Loucy (cell line): ENCODE data around the gene MEIOB.

ENCODE experiments used
- H2AFZ ChIP-seq: fragments of 200-600 bp; sonication (generic); 2 replicates; pipeline ENCODE4 v1.6.0; 2016; ENCODE audit warnings: antibody characterized with exemption, mild to moderate bottlenecking, low read length, moderate library complexity
- H3F3A ChIP-seq: fragments of 200-600 bp; 2 replicates; pipeline ENCODE4 v1.6.0; 2016; ENCODE audit warnings: antibody characterized with exemption, low read depth, mild to moderate bottlenecking
- H3K27me3 ChIP-seq: fragments of 200-600 bp; sonication (generic); 2 replicates; pipeline ENCODE4 v1.6.1; 2014; ENCODE audit warnings: low read length, mild to moderate bottlenecking; ENCODE audit not compliant: insufficient read depth, poor library complexity, severe bottlenecking
- H3K36me3 ChIP-seq: fragments of 200-600 bp; sonication (generic); 2 replicates; pipeline ENCODE4 v1.6.1; 2016; ENCODE audit warnings: low read length; ENCODE audit not compliant: insufficient read depth
- H3K4me1 ChIP-seq: fragments of 200-600 bp; sonication (generic); 2 replicates; pipeline ENCODE4 v1.5.1; 2014; ENCODE audit warnings: low read length, mild to moderate bottlenecking; ENCODE audit not compliant: insufficient read depth, poor library complexity, severe bottlenecking
- H3K4me2 ChIP-seq: fragments of 200-600 bp; sonication (generic); 2 replicates; pipeline ENCODE4 v1.6.0; 2014; ENCODE audit warnings: antibody characterized with exemption, low read length, low read depth, mild to moderate bottlenecking; ENCODE audit not compliant: poor library complexity, severe bottlenecking
- H3K4me3 ChIP-seq: fragments of 200-600 bp; sonication (generic); 2 replicates; pipeline ENCODE4 v1.5.1; 2014; ENCODE audit warnings: low read length, mild to moderate bottlenecking, mixed read lengths; ENCODE audit not compliant: poor library complexity, severe bottlenecking
- H3K79me2 ChIP-seq: fragments of 200-600 bp; sonication (generic); 2 replicates; pipeline ENCODE4 v1.6.1; 2014; ENCODE audit warnings: low read length; ENCODE audit not compliant: insufficient read depth
- H3K9ac ChIP-seq: fragments of 200-600 bp; sonication (generic); 2 replicates; pipeline ENCODE4 v1.6.0; 2014; ENCODE audit warnings: mild to moderate bottlenecking, low read depth, low read length, moderate library complexity; ENCODE audit not compliant: poor library complexity, severe bottlenecking
- H3K9me2 ChIP-seq: fragments of 200-600 bp; sonication (generic); replicated peaks from 2 replicates; pipeline ENCODE4 v1.6.1; 2016; ENCODE audit warnings: low read depth, low read length, mixed read lengths
- H3K9me3 ChIP-seq: fragments of 200-600 bp; sonication (generic); 2 replicates; pipeline ENCODE4 v1.6.1; 2014; ENCODE audit warnings: mild to moderate bottlenecking, antibody characterized with exemption, low read length, low read depth; ENCODE audit not compliant: insufficient read depth
- H4K20me1 ChIP-seq: fragments of 200-600 bp; sonication (generic); 2 replicates; pipeline ENCODE4 v1.6.0; 2014; ENCODE audit warnings: antibody characterized with exemption, low read length, mild to moderate bottlenecking; ENCODE audit not compliant: insufficient read depth, poor library complexity, severe bottlenecking
- EZH2phosphoT487 ChIP-seq: fragments of 200-600 bp; IDR thresholded peaks from 2 replicates; pipeline ENCODE4 v1.6.1; 2018; ENCODE audit warnings: antibody characterized with exemption, mild to moderate bottlenecking, moderate library complexity, borderline replicate concordance
- TF ChIP-seq, protein P1 (sequence below): fragments of 200-600 bp; sonication (generic); conservative IDR thresholded peaks from 2 replicates; pipeline ENCODE4 v1.5.1; 2014; ENCODE audit warnings: mild to moderate bottlenecking, antibody characterized with exemption, low read length

MEIOB gene

DNA sequence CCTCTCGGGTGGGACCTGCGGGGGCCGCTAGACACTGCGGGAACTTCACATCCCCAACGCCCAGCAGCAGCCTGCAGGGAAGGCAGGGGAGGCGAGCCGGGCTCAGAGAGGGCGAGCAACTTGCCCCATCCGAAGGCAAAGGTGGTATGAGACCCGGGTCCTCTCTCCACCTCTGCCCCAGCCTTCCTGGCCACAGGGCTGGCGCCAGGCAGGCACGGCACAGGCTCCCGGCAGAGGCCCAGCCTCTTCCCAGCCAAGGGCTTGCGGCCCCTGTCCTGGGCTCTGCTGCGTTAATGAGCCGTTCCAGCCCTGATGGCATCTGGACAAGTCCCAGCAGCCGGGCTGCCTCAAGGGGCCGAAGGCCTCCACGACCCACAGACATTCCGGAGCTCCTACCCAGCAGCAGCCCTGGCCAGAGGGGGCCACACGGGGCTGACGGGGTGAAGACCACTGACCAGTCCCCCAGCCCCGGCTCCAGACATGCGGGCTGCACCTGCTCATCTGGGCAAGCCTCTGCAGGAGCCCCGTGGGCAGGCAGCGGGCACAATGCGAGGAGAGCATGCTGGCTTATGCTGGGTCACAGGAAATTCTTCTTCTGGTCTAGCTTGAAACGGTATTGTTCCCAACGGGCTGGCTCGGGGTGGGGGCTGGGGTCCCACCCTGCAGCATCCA lies 47.5 kb upstream of the MEIOB start:
- Histone ChIP-seq H3F3A (no peaks in the 10 kb centered on the region), H4K20me1 (no peaks in the 10 kb centered on the region), H3K27me3 (no peaks in the 10 kb centered on the region), H3K36me3 (no peaks in the 10 kb centered on the region), H3K9ac (no peak overlapping the region), H3K4me2 (no peak overlapping the region), H3K4me1 (no peaks in the 10 kb centered on the region), H3K4me3 (no peak overlapping the region), H3K9me2 (no peaks in the 10 kb centered on the region), H2AFZ (no peak overlapping the region), H3K9me3 (no peaks in the 10 kb centered on the region), H3K79me2 (no peaks in the 10 kb centered on the region)
- no peak for TF ChIP-seq EZH2phosphoT487
- TF ChIP-seq, protein P1, sequence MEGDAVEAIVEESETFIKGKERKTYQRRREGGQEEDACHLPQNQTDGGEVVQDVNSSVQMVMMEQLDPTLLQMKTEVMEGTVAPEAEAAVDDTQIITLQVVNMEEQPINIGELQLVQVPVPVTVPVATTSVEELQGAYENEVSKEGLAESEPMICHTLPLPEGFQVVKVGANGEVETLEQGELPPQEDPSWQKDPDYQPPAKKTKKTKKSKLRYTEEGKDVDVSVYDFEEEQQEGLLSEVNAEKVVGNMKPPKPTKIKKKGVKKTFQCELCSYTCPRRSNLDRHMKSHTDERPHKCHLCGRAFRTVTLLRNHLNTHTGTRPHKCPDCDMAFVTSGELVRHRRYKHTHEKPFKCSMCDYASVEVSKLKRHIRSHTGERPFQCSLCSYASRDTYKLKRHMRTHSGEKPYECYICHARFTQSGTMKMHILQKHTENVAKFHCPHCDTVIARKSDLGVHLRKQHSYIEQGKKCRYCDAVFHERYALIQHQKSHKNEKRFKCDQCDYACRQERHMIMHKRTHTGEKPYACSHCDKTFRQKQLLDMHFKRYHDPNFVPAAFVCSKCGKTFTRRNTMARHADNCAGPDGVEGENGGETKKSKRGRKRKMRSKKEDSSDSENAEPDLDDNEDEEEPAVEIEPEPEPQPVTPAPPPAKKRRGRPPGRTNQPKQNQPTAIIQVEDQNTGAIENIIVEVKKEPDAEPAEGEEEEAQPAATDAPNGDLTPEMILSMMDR: no peak

DNA sequence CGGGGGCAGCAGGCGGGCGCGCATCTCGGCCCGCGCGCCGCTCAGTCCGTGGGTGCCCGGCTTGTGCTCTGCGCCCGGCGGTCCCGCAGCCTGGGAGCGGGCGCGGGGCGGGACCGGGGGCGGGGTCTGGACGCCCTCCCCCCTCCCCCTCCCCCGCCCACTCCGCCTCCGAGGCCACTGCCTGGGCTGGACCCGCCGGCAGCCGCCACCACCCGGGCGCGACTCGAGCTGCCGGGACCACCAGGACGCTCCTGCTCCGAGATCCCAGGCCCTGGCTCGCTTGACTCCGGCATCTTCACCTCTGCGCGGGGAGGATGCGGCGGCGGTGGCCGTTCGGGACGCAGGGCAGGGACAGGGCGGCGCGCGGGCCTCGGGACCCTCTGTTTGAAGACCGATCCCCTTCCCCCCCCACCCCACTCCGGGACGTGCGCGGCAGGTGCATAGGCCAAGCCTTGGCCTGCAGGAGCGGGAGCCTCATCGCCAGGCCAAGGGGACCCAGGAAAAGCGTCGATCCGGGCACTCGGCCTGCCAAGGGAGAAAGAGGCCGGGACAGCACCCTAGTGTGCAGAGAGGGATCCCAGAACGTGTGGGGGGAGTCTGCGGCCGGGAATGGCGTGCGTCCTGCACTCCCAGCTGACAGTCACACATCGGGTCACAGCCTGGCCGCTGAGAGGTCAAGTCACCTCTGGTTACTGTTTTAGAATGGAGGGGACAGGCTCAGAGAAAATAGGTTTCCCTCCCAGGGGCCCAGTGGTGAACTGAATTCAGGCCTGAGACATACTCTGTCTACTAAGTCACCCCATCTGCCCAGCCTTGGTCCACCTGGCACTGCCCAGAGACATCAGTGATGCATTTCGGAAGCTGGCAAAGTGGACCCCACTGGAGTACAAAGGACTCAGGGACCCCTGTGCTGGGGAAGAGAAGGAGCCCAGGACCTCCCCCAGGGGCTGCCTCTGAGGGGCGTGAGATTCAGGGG lies 46.7 kb upstream of the MEIOB start, which contains the start of gene HS3ST6:
TSS of gene HS3ST6 (minus strand) at position 65 of the 976 bp plus-strand sequence. CDS start 92 bp downstream, outside the sequence.
- Histone ChIP-seq H3K4me3 (no peak within 1 kb of the TSS), H3K27me3 (no peaks in the 10 kb centered on the region), H3K9me2 (no peaks in the 10 kb centered on the region), H3K9ac (no peak within 1 kb of the TSS), H3F3A (no peaks in the 10 kb centered on the region), H3K9me3 (no peaks in the 10 kb centered on the region), H3K4me2 (no peak within 1 kb of the TSS), H2AFZ (no peak within 1 kb of the TSS), H4K20me1 (no peaks in the 10 kb centered on the region), H3K4me1 (no peaks in the 10 kb centered on the region), H3K79me2 (no peaks in the 10 kb centered on the region), H3K36me3 (no peaks in the 10 kb centered on the region)
- TF ChIP-seq EZH2phosphoT487: no peak
- TF ChIP-seq, protein P1: no peak

DNA sequence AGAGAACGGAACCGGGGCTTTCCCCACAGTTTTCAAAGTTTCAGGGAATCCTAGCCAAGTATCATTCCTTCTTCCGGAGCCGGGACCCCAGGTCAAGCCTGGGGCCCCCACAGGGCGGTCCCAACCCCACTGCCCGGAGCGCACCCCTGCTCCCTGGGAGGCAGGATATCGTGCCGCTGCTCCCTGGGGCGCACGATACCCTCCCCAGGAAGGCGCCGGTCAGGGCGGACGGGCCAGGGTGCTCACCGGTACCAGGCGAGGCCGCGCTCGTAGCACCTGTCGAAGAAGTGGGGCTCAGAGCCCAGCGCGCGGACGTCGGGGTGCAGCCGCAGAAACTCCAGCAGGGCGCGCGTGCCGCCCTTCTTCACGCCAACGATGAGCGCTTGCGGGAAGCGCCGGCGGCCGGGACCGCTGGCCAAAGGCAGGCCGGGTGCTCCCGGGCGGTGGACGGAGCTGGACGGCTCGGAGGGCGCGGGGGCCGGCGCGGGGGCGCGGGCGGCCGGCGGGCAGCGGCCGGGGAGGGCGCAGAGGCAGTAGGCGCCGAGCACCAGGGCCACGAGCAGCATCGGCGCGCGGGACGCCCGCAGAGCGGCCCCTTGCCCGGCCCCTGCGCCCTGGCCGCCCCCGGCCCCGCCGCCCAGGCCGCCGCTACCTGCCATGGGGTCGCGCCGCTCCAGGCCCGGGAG lies 45.8 kb upstream of the MEIOB start:
- no peak for TF ChIP-seq EZH2phosphoT487
- TF ChIP-seq, protein P1: no peak
- no peak overlapping the region for H3K4me3 ChIP-seq
- no peak overlapping the region for H3K4me2 ChIP-seq
- H3K79me2 ChIP-seq: no peaks in the 10 kb centered on the region
- no peaks in the 10 kb centered on the region for H3K9me3 ChIP-seq
- H3F3A ChIP-seq: no peaks in the 10 kb centered on the region
- H3K9ac ChIP-seq: no peak overlapping the region
- no peaks in the 10 kb centered on the region for H3K4me1 ChIP-seq
- H4K20me1 ChIP-seq: no peaks in the 10 kb centered on the region
- H3K27me3 ChIP-seq: no peaks in the 10 kb centered on the region
- H3K36me3 ChIP-seq: no peaks in the 10 kb centered on the region
- no peaks in the 10 kb centered on the region for H3K9me2 ChIP-seq
- no peak overlapping the region for H2AFZ ChIP-seq
